ENCODE data around the gene PRKAB1.
"Not testable (repeated sequence)": the region's sequence is repeated elsewhere in the genome, so short reads cannot be mapped to it uniquely, and the experiment has no call there.

PRKAB1 gene

GRCh38 chr12:119685375-119685774 is 17.4 kb downstream of the PRKAB1 start:
- DNase-seq, result no peak

- no peak for DNase-seq
These were observed 18.4 kb downstream of the PRKAB1 start for GRCh38 chr12:119686355-119686754.

GRCh38 chr12:119686776-119687175 is 18.8 kb downstream of the PRKAB1 start:
- DNase-seq, result no peak

- DNase-seq, result no peak
These were observed 19.5 kb downstream of the PRKAB1 start for GRCh38 chr12:119687406-119687805.

- no peak for DNase-seq
These were observed 19.9 kb downstream of the PRKAB1 start for GRCh38 chr12:119687879-119688278.

- DNase-seq, result no peak
These were observed 22.1 kb downstream of the PRKAB1 start for GRCh38 chr12:119689935-119690500.

GRCh38 chr12:119691202-119691810 is 23.4 kb downstream of the PRKAB1 start:
- no peak for DNase-seq

- no peak for DNase-seq
These were observed 24.5 kb downstream of the PRKAB1 start for GRCh38 chr12:119692410-119692809.

- DNase-seq, result no peak
These were observed 25.1 kb downstream of the PRKAB1 start for GRCh38 chr12:119692997-119693396.

GRCh38 chr12:119693511-119693910 is 25.6 kb downstream of the PRKAB1 start:
- DNase-seq, result no peak

- DNase-seq, result no peak
These were observed 26.2 kb downstream of the PRKAB1 start for GRCh38 chr12:119694111-119694510.

GRCh38 chr12:119695034-119695433 is 27.1 kb downstream of the PRKAB1 start:
- DNase-seq, result no peak

GRCh38 chr12:119696943-119697342 is 29.0 kb downstream of the PRKAB1 start:
- DNase-seq, result no peak

- no peak for DNase-seq
These were observed 31.3 kb downstream of the PRKAB1 start for GRCh38 chr12:119699199-119699760.

GRCh38 chr12:119700078-119700477 is 32.1 kb downstream of the PRKAB1 start:
- DNase-seq, result no peak

GRCh38 chr12:119704065-119704747 is 36.3 kb downstream of the PRKAB1 start:
- DNase-seq, result no peak

GRCh38 chr12:119705182-119705581 is 37.2 kb downstream of the PRKAB1 start:
- no peak for DNase-seq

- not testable (repeated sequence) for DNase-seq
These were observed 38.5 kb downstream of the PRKAB1 start for GRCh38 chr12:119706427-119706826.

GRCh38 chr12:119710374-119710964 is 42.5 kb downstream of the PRKAB1 start:
- no peak for DNase-seq

GRCh38 chr12:119710965-119711551 is 43.1 kb downstream of the PRKAB1 start:
- DNase-seq, result no peak

- DNase-seq, result no peak
These were observed 43.8 kb downstream of the PRKAB1 start for GRCh38 chr12:119711693-119712092.

- no peak for DNase-seq
These were observed 44.8 kb downstream of the PRKAB1 start for GRCh38 chr12:119712721-119713120.

- no peak for DNase-seq
These were observed 45.7 kb downstream of the PRKAB1 start for GRCh38 chr12:119713551-119714031.

Data from 8988T (cell line).